GM19351 (cell line): ENCODE measurements around the gene GPC6.
"Not testable (repeated sequence)": the region's sequence is repeated elsewhere in the genome, so short reads cannot be mapped to it uniquely, and the experiment has no call there.

ENCODE experiments used
- ATAC-seq: cut with Tn5 transposase; IDR thresholded peaks from one replicate; pipeline ENCODE4 v1.9.1; 2021; ENCODE audit warnings: mild to moderate bottlenecking, moderate library complexity; ENCODE audit not compliant: unreplicated experiment

Gene GPC6

GRCh38 chr13:94259984-94260383 lies 1033.4 kb downstream of the GPC6 start:
- ATAC-seq: no peak

- no peak for ATAC-seq
These were observed 1034.6 kb downstream of the GPC6 start for GRCh38 chr13:94261163-94261562.

GRCh38 chr13:94263038-94263437 lies 1036.4 kb downstream of the GPC6 start:
- ATAC-seq: no peak

GRCh38 chr13:94267581-94268366 lies 1041.2 kb downstream of the GPC6 start:
- ATAC-seq: no peak

- no peak for ATAC-seq
These were observed 1042.1 kb downstream of the GPC6 start for GRCh38 chr13:94268661-94269060.

GRCh38 chr13:94269557-94269956 lies 1043.0 kb downstream of the GPC6 start:
- ATAC-seq: no peak

- ATAC-seq: no peak
These were observed 1043.9 kb downstream of the GPC6 start for GRCh38 chr13:94270556-94270955.

- no peak for ATAC-seq
These were observed 1045.4 kb downstream of the GPC6 start for GRCh38 chr13:94272038-94272437.

- no peak for ATAC-seq
These were observed 1053.7 kb downstream of the GPC6 start for GRCh38 chr13:94280349-94280748.

- no peak for ATAC-seq
These were observed 1054.2 kb downstream of the GPC6 start for GRCh38 chr13:94280845-94281244.

GRCh38 chr13:94286581-94286980 lies 1060.0 kb downstream of the GPC6 start:
- ATAC-seq: no peak

- ATAC-seq: no peak
These were observed 1065.2 kb downstream of the GPC6 start for GRCh38 chr13:94291631-94292322.

- ATAC-seq: no peak
These were observed 1065.7 kb downstream of the GPC6 start for GRCh38 chr13:94292323-94292640.

GRCh38 chr13:94296471-94296870 lies 1069.9 kb downstream of the GPC6 start:
- no peak for ATAC-seq

- no peak for ATAC-seq
These were observed 1071.7 kb downstream of the GPC6 start for GRCh38 chr13:94298346-94298745.

- no peak for ATAC-seq
These were observed 1073.8 kb downstream of the GPC6 start for GRCh38 chr13:94300401-94300800.

- ATAC-seq: no peak
These were observed 1074.9 kb downstream of the GPC6 start for GRCh38 chr13:94301487-94301886.

GRCh38 chr13:94302847-94303565 lies 1076.4 kb downstream of the GPC6 start:
- not testable (repeated sequence) for ATAC-seq

- ATAC-seq: no peak
These were observed 1077.1 kb downstream of the GPC6 start for GRCh38 chr13:94303644-94304174.

GRCh38 chr13:94305033-94305432 lies 1078.4 kb downstream of the GPC6 start:
- ATAC-seq: no peak

- ATAC-seq: no peak
These were observed 1078.9 kb downstream of the GPC6 start for GRCh38 chr13:94305463-94305862.

- no peak for ATAC-seq
These were observed 1079.3 kb downstream of the GPC6 start for GRCh38 chr13:94305934-94306333.
